Left lobe of liver (tissue), 2 donors: ENCODE data around the gene JAKMIP1. TPM values are rescaled to one million over a fixed set of nuclear protein-coding genes. Genes with fewer than 3 reads are reported as not detected.
"Not testable (repeated sequence)": the region's sequence is repeated elsewhere in the genome, so short reads cannot be mapped to it uniquely, and the experiment has no call there.

Source experiments
- ATAC-seq: fragments of 200-7000 bp; cut with Tn5 transposase; one replicate; pipeline ENCODE4 v1.9.1; 2020; ENCODE audit warnings: mild to moderate bottlenecking, moderate library complexity
- DNase-seq: peaks from one replicate; pipeline ENCODE4 v3.0.0-alpha.2; 2020; ENCODE audit warnings: low spot score
- total RNA-seq: library from RNA; stranded (reverse); gene quantifications from one replicate; pipeline ENCODE4 v1.2.1, GENCODE V29; 2021
- donor health status: DM: no; HTN: no; CAD: no; lungs with moderate emphysema.
- donor health status: DM: no; HTN: yes; CAD: no.

The JAKMIP1 gene
- total RNA-seq, 1 donor from 2014 or later, result not detected

- ATAC-seq (no peak), DNase-seq (no peak)
Measured at GRCh38 chr4:6150046-6150735, 50.2 kb downstream of the JAKMIP1 start.

DNA sequence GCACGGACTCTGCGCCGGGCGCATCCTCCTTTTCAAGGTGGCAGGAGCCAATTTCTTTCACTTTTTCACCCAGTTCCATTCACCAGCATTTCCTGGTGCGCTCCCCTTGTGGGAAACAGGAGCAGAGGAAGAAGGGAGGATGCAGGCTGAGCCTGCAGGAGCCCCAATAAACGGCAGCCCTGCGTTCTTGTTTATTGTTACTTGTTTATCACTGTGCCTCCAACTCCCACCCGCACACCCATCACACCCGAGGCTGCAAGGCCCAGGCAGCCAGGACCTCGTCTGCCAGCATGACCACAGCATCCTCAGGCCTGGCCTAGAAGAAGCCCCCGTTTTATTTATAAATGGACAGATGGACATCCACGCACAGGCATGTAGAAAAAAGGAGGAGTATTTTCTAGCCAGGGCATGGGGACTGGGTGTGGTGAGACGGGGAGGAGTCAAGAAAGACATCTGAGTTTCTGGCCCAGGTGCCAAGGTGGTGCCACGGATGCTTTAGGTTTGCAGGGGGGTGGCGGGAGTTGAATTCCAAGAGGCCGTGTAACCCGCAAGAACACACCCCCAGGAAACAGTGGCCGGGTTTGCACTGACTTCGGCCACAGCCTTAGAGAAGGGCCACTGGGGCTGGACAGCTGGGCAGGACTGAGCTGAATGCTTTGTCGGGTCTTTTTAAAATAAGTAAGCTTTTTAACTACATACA lies 51.7 kb downstream of the JAKMIP1 start:
- no peak for ATAC-seq
- DNase-seq, result no peak

DNA sequence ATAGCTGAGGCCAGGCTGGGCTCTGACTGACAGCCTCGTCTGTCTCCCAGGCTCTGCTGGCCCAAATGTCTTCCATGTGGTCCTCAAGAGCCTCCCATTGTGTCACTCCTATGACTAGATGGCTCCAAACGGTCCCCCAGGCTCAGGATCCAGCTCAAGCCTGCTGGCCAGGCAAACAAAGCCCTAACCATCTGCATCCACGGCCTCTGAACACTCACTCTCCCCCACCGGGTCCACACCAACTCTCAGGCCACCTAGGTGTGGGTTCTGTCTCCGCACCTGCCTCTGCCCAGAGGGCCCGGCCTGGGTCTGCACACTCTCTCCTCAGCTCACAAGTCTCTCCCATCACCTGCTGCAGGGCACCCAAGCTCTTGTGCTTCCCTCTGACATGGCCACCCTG lies 52.9 kb downstream of the JAKMIP1 start:
- DNase-seq (no peak), ATAC-seq (no peak)

- ATAC-seq, result no peak
- no peak for DNase-seq
Measured at GRCh38 chr4:6143603-6144181, 56.7 kb downstream of the JAKMIP1 start.

DNA sequence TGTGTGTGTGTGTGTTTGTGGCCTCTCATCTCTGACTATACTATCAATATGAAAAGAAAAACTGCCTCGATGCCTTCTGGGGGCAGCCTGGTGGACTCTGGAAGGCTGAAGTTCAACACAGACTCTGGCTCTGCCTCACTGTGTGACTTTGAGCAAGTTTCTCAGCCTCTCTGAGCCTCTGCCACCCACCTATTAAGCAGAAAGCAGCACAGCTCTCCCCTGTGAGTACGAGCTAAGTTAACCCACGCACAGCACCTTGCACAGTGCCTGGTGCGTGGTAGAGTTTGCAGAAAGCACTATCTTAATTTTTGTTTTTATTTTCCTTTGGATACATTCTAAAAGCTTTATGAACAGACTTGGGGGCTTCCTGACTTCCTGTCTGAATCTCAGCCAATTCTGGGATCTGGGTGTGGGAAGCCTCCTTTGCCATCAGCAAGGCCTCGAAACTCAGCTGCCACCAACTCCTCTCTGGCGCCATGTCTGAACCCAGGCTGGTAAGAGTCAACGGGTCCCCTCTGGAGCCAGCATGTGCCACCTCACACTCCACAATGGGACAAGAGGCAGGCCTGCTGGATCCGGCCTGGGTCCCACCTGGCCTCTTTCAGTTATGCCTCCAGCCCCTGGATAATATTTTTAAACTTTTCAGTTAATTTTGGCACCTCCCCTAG lies 57.3 kb downstream of the JAKMIP1 start:
- ATAC-seq, result no peak
- DNase-seq, result no peak

- DNase-seq, result no peak
- ATAC-seq, result no peak
Measured at GRCh38 chr4:6142511-6142910, 57.8 kb downstream of the JAKMIP1 start.

- ATAC-seq, result no peak
- DNase-seq, result no peak
Measured at GRCh38 chr4:6141554-6141953, 58.8 kb downstream of the JAKMIP1 start.

GRCh38 chr4:6141021-6141420 lies 59.3 kb downstream of the JAKMIP1 start:
- ATAC-seq, DNase-seq: not testable (repeated sequence)

DNA sequence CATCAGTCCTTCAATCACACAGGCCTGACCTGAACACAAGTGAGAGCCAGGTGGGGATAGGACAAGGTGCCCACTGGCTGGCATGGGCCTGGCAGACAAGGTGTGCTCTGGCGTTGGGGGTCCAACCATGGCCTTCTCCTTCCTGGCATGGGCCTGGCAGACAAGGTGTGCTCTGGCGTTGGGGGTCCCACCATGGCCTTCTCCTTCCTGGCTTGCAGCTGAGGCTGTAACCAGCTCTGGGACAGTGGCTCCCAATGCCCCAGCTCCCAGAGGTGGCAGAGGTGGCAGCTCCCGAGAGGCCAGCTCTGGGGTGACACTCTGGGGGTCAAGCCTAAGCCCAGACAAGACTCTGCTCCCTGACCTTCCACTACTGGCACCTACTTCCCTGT lies 62.6 kb downstream of the JAKMIP1 start:
- ATAC-seq (no peak), DNase-seq (no peak)

GRCh38 chr4:6137027-6137746 lies 63.2 kb downstream of the JAKMIP1 start:
- DNase-seq (no peak), ATAC-seq (no peak)

DNA sequence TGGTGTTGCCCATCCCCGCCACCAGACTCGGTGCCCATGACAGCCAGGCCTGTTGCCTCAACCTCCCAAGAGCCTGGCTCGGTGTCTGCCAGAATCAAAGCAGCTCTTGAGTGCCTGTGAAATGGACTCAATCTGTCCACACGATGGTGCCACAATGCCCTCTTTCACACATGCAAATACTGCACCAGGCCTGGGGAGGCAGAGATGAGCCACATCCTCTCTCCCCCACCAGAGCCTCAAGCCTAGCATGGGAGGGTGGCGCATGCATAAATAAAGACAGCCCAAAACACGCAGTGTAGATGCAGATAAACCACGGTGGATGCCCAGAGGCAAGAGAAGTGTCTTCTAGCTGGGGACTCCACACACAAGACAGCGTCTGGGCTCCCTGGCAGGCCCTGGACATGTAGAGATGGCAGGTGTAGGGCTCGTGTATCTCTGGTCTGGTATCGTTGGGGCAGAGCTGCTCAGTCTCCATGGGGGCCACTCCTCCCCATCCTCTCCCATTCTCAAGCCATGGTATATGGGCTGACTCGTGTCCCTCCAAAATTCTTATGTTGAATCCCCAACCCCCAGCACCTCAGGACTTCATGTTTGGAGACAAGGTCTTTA lies 65.6 kb downstream of the JAKMIP1 start:
- DNase-seq (no peak), ATAC-seq (peak; percentile 31)

DNA sequence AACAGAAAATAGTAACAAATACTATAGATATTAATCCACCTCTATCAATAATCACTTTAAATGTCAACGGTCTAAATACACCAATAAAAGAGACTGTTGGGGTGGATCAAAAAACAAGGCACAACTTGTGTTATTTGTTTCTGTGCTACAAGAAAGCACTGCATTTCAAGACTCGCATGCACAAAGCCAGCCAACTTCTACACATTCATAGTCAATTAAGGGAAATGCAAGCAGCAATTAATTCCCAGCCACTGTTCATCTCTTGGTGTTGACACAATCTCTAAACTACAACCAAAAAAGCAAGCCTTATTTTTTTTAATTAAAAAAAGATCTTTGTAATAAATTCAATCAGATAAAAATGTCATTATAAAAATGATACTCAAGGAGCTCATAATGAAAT lies 67.6 kb downstream of the JAKMIP1 start:
- no peak for ATAC-seq
- no peak for DNase-seq

DNA sequence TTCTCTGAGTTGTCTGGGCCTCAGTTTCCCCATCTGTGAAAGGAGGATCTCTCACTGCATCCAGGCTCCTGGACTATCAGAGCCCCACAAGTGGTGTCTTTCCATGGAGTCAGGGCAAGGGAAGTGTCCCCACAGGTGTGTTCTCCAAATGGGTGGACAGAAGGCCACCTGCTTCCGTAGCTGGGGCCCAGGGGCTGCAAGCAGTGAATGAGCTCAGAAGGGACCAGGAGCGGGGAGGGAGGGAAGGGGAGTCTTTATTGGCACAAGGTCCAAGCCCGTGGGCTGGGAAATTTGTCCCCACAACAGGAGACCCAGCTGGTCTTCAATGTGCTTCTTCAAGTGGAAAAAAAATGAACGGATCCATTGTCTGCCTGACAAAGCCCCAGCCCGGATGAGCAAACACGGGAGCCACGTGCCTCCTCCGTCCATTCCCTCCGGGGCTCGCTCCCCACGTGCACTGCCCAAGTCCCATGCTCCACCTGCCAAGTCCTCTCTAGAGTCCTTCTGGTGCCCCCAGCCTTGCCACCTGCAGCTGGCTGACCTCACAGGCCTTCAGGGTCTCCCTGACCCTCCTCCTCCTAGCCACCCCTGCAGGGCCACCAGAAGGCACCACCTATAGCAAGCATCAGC lies 72.0 kb downstream of the JAKMIP1 start:
- DNase-seq (no peak), ATAC-seq (no peak)

- no peak for DNase-seq
Measured at GRCh38 chr4:6126971-6127745, 73.2 kb downstream of the JAKMIP1 start.

DNA sequence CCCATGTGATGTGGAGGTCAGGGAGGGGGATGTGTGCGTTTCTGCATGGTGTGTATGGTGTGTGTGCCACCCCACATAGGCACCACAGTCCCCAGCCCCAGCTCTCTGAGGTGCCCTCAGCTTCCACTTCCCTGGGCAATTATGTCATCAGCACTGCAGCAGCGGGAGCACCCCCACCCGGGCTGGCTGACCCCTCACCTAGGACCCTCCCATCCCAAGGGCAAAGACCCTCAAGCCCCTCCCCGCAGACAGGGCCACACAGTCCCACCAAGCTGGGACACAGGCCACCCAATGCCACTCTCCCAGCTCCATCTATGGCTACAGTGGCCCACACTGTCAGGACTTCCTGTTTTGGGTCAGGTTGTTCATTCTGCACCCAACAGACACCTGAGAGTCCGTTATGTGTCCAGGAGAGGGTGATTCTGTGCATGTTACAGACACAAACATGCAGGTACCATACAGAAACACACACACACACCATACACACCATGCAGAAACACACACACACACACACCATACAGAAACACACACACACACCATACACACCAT lies 75.2 kb downstream of the JAKMIP1 start:
- ATAC-seq (no peak), DNase-seq (no peak)

More at GRCh38 chr4:6126971-6127745, 73.2 kb downstream of the JAKMIP1 start:
- no peak for ATAC-seq

- no peak for ATAC-seq
- no peak for DNase-seq
Measured at GRCh38 chr4:6124386-6125102, 75.8 kb downstream of the JAKMIP1 start.

DNA sequence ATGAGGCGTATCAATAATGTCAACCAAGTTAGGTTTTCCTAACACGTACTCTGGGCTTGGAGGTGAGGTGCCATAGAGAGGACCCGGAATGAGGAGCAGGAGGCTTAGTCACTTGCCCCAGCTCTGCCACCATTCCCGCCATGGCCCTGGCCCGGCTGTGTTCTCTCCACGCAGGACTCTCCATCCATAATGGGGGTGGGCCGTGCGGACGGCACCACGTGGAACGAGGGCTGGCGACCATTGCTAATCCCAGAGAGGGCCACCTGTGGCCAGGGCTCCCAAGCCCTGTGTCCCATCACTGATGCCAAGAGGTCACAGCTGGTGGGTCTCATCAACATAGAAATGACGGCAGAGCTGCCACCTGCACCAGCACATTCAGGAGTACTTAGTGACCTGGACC lies 76.4 kb downstream of the JAKMIP1 start:
- DNase-seq (peak; percentile 22), ATAC-seq (no peak)

GRCh38 chr4:6123541-6123940 lies 76.8 kb downstream of the JAKMIP1 start:
- DNase-seq (peak; percentile 15), ATAC-seq (no peak)
